ENCODE data around the gene RUNX3.

The RUNX3 gene

GRCh38 chr1:24963099-24963872 lies 33.2 kb upstream of the RUNX3 start:
- DNase-seq: no peak

- no peak for DNase-seq
These were observed 32.1 kb upstream of the RUNX3 start for GRCh38 chr1:24961961-24962861.

- no peak for DNase-seq
These were observed 31.3 kb upstream of the RUNX3 start for GRCh38 chr1:24961334-24961733.

GRCh38 chr1:24960071-24960801 lies 30.2 kb upstream of the RUNX3 start:
- no peak for DNase-seq

GRCh38 chr1:24959623-24959975 lies 29.5 kb upstream of the RUNX3 start:
- DNase-seq: no peak

GRCh38 chr1:24958766-24959622 lies 28.9 kb upstream of the RUNX3 start:
- DNase-seq: no peak

GRCh38 chr1:24957808-24958752 lies 28.0 kb upstream of the RUNX3 start:
- DNase-seq: no peak

GRCh38 chr1:24957016-24957807 lies 27.1 kb upstream of the RUNX3 start:
- DNase-seq: no peak

GRCh38 chr1:24955779-24956365 lies 25.8 kb upstream of the RUNX3 start:
- no peak for DNase-seq

GRCh38 chr1:24955161-24955560 lies 25.1 kb upstream of the RUNX3 start:
- DNase-seq: no peak

GRCh38 chr1:24954631-24955030 lies 24.6 kb upstream of the RUNX3 start:
- no peak for DNase-seq

GRCh38 chr1:24954022-24954421 lies 23.9 kb upstream of the RUNX3 start:
- no peak for DNase-seq

GRCh38 chr1:24952413-24952841 lies 22.4 kb upstream of the RUNX3 start:
- DNase-seq: no peak

GRCh38 chr1:24951810-24952412 lies 21.8 kb upstream of the RUNX3 start:
- no peak for DNase-seq

GRCh38 chr1:24951337-24951736 lies 21.3 kb upstream of the RUNX3 start:
- DNase-seq: no peak

GRCh38 chr1:24949331-24949881 lies 19.3 kb upstream of the RUNX3 start:
- no peak for DNase-seq

GRCh38 chr1:24948079-24948827 lies 18.2 kb upstream of the RUNX3 start:
- no peak for DNase-seq
